Neural progenitor cell (in vitro differentiated cells): ENCODE measurements around the gene FAM118A. TPM values are rescaled to one million over a fixed set of nuclear protein-coding genes. Genes with fewer than 3 reads are reported as not detected.
A peak's percentile ranks its signal among the peaks of the same experiment; 100 is the strongest.
"Not testable (repeated sequence)": the region's sequence is repeated elsewhere in the genome, so short reads cannot be mapped to it uniquely, and the experiment has no call there.

Experiments
- DNase-seq: peaks from one replicate; pipeline ENCODE4 v3.0.0-alpha.2; 2016; ENCODE audit warnings: low spot score
- H2AFZ ChIP-seq: fragments of 200-600 bp; sonication (generic); replicated peaks from 2 replicates; pipeline ENCODE4 v1.6.1; 2016; ENCODE audit warnings: antibody characterized with exemption
- H3F3A ChIP-seq: fragments of 200-600 bp; sonication (generic); 2 replicates; pipeline ENCODE4 v1.6.1; 2016; ENCODE audit warnings: antibody characterized with exemption, low read depth
- H3K27ac ChIP-seq: fragments of 200-600 bp; sonication (generic); 2 replicates; pipeline ENCODE4 v1.5.1; 2016; ENCODE audit warnings: mild to moderate bottlenecking
- H3K27me3 ChIP-seq: fragments of 200-600 bp; sonication (generic); 2 replicates; pipeline ENCODE4 v1.6.1; 2016; ENCODE audit warnings: mild to moderate bottlenecking, moderate library complexity
- H3K36me3 ChIP-seq: fragments of 200-600 bp; sonication (generic); 2 replicates; pipeline ENCODE4 v1.5.1; 2016
- H3K4me1 ChIP-seq: fragments of 200-600 bp; sonication (generic); 2 replicates; pipeline ENCODE4 v1.6.1; 2016; ENCODE audit warnings: mixed run types
- H3K4me2 ChIP-seq: fragments of 200-600 bp; sonication (generic); 2 replicates; pipeline ENCODE4 v1.6.1; 2016
- H3K4me3 ChIP-seq: fragments of 200-600 bp; sonication (generic); 2 replicates; pipeline ENCODE4 v1.5.1; 2016
- H3K79me2 ChIP-seq: fragments of 200-600 bp; sonication (generic); 2 replicates; pipeline ENCODE4 v1.6.1; 2016; ENCODE audit warnings: low read depth
- H3K9ac ChIP-seq: fragments of 200-600 bp; sonication (generic); 2 replicates; pipeline ENCODE4 v1.6.1; 2016
- H3K9me3 ChIP-seq: fragments of 200-600 bp; sonication (generic); 2 replicates; pipeline ENCODE4 v1.5.1; 2016; ENCODE audit warnings: low read depth
- H4K20me1 ChIP-seq: fragments of 200-600 bp; sonication (generic); 2 replicates; pipeline ENCODE4 v1.6.1; 2016; ENCODE audit warnings: low read depth
- H3K27ac Mint-ChIP-seq: 3 replicates; pipeline ENCODE4 v1.8.0; 2021; ENCODE audit warnings: mixed read lengths
- H3K27me3 Mint-ChIP-seq: 2 replicates; pipeline ENCODE4 v1.8.0; 2022; ENCODE audit warnings: low read depth, mild to moderate bottlenecking, inconsistent platforms, moderate library complexity, mixed read lengths; ENCODE audit not compliant: insufficient read depth
- H3K36me3 Mint-ChIP-seq: 3 replicates; pipeline ENCODE4 v1.8.0; 2021; ENCODE audit warnings: mixed read lengths
- H3K4me1 Mint-ChIP-seq: 3 replicates; pipeline ENCODE4 v1.8.0; 2021; ENCODE audit warnings: mixed read lengths
- H3K4me3 Mint-ChIP-seq: 3 replicates; pipeline ENCODE4 v1.8.0; 2021; ENCODE audit warnings: mild to moderate bottlenecking, moderate library complexity, mixed read lengths
- H3K9me3 Mint-ChIP-seq: 3 replicates; pipeline ENCODE4 v1.8.0; 2020; ENCODE audit warnings: mixed read lengths
- EZH2 ChIP-seq: fragments of 200-600 bp; sonication (generic); IDR thresholded peaks from 2 replicates; pipeline ENCODE4 v1.6.1; 2017; ENCODE audit warnings: antibody characterized with exemption, mild to moderate bottlenecking, moderate library complexity
- EZH2phosphoT487 ChIP-seq: fragments of 200-600 bp; sonication (generic); IDR thresholded peaks from 2 replicates; pipeline ENCODE4 v1.6.1; 2017; ENCODE audit warnings: antibody characterized with exemption
- total RNA-seq: library from RNA; depleted of rRNA; stranded (reverse); fragments of >200 nt; gene quantifications from 2 replicates; pipeline ENCODE4 v1.2.3, GENCODE V29; 2015; ENCODE audit warnings: low replicate concordance
- TF ChIP-seq, protein P1 (sequence below): fragments of 200-600 bp; sonication (generic); IDR thresholded peaks from 2 replicates; pipeline ENCODE4 v1.5.1; 2017; ENCODE audit warnings: antibody characterized with exemption, mild to moderate bottlenecking

Gene FAM118A
- total RNA-seq, 1 donor from 2014 or later: 75.1 TPM

DNA sequence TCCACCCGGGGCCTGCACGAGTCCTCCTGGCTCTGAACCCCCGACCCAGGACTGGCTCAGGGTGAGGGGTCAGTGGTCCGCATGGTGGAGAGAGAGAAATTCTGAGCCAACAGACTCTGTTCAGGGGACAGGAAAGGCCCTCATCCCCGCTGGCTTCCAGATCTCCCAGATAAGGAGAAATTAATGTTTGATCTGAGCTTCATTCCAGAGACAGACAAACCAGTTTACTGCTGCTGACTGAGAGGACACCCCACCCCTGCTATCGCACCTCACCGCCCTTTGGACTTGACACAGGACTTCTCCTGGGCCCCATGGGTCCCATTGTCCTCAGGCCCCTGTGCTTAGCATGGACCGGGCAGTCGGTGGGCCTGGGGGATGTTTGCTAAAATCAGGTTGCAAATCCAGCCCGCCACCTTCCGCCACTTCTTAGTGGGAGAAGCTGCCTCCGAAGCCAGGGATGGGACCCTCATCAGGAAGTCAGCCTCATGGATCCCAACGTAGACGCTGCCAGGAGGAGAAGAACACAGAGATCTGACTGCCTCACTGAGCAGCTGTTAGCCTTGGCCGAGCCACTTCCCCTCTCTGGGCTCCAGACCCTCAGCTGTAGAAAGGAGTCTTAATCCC is 36.2 kb upstream of the FAM118A start:
- H2AFZ ChIP-seq: no peak overlapping the region
- H3K4me3 Mint-ChIP-seq: no peak overlapping the region
- no peak for TF ChIP-seq EZH2
- no peak for TF ChIP-seq EZH2phosphoT487
- TF ChIP-seq, protein P1, sequence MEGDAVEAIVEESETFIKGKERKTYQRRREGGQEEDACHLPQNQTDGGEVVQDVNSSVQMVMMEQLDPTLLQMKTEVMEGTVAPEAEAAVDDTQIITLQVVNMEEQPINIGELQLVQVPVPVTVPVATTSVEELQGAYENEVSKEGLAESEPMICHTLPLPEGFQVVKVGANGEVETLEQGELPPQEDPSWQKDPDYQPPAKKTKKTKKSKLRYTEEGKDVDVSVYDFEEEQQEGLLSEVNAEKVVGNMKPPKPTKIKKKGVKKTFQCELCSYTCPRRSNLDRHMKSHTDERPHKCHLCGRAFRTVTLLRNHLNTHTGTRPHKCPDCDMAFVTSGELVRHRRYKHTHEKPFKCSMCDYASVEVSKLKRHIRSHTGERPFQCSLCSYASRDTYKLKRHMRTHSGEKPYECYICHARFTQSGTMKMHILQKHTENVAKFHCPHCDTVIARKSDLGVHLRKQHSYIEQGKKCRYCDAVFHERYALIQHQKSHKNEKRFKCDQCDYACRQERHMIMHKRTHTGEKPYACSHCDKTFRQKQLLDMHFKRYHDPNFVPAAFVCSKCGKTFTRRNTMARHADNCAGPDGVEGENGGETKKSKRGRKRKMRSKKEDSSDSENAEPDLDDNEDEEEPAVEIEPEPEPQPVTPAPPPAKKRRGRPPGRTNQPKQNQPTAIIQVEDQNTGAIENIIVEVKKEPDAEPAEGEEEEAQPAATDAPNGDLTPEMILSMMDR: no peak
- H3K79me2 ChIP-seq: no peaks in the 10 kb centered on the region
- H3K27me3 Mint-ChIP-seq: peaks cover 29% of the 10 kb centered on the region
- no peak for DNase-seq
- peaks cover 9% of the 10 kb centered on the region for H3K4me1 ChIP-seq
- peaks cover 4% of the 10 kb centered on the region for H3F3A ChIP-seq
- no peak overlapping the region for H3K4me2 ChIP-seq
- H3K4me1 Mint-ChIP-seq: peaks cover 13% of the 10 kb centered on the region
- no peaks in the 10 kb centered on the region for H4K20me1 ChIP-seq
- H3K36me3 ChIP-seq: no peaks in the 10 kb centered on the region
- no peaks in the 10 kb centered on the region for H3K9me3 ChIP-seq
- no peaks in the 10 kb centered on the region for H3K9me3 Mint-ChIP-seq
- no peak overlapping the region for H3K9ac ChIP-seq
- no peak overlapping the region for H3K4me3 ChIP-seq
- no peaks in the 10 kb centered on the region for H3K36me3 Mint-ChIP-seq
- peaks cover 17% of the 10 kb centered on the region for H3K27me3 ChIP-seq
- H3K27ac ChIP-seq: no peak overlapping the region
- peak overlapping the region; percentile 35 for H3K27ac Mint-ChIP-seq

DNA sequence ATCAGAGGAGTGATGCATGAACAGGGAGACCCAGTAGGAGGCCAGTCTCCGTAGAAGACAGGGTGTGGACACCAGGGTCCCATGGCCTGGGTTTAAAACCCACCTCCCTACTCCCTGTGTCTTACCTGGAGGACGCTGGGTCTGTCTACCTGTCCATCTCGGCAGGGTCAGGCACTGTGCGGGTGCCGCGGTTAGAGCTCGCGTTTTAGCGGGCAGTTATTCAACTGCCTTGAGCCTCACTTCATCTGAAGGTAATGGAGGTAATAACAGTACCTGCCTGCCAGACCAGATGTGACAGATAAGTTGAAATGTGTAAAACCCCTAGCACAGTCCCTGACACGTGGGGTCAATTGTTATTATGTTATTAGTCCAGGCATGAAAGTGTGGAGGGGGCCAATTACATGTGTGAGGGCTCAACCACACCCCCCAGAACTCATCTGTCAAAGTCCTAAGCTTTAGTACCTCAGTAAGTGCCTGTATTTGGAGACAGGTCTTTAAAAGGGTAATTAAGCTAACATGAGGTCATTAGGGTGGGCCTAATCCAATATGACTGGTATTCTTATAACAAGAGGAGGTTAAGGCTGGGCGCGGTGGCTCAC is 33.1 kb upstream of the FAM118A start:
- no peaks in the 10 kb centered on the region for H3K79me2 ChIP-seq
- Mint-ChIP-seq H3K4me3 (no peak overlapping the region), H3K36me3 (no peaks in the 10 kb centered on the region), H3K9me3 (no peaks in the 10 kb centered on the region), H3K27ac (no peak overlapping the region), H3K4me1 (peaks cover 3% of the 10 kb centered on the region), H3K27me3 (peaks cover 22% of the 10 kb centered on the region)
- H3K9ac ChIP-seq: no peak overlapping the region
- H3K4me3 ChIP-seq: no peak overlapping the region
- no peaks in the 10 kb centered on the region for H3K9me3 ChIP-seq
- DNase-seq: no peak
- H3K27ac ChIP-seq: no peak overlapping the region
- H2AFZ ChIP-seq: no peak overlapping the region
- no peaks in the 10 kb centered on the region for H3K27me3 ChIP-seq
- H3K36me3 ChIP-seq: no peaks in the 10 kb centered on the region
- peaks cover 4% of the 10 kb centered on the region for H3K4me1 ChIP-seq
- no peak overlapping the region for H3K4me2 ChIP-seq
- no peaks in the 10 kb centered on the region for H3F3A ChIP-seq
- no peaks in the 10 kb centered on the region for H4K20me1 ChIP-seq
- TF ChIP-seq, protein P1: no peak
- TF ChIP-seq EZH2phosphoT487 (no peak), EZH2 (no peak)

DNA sequence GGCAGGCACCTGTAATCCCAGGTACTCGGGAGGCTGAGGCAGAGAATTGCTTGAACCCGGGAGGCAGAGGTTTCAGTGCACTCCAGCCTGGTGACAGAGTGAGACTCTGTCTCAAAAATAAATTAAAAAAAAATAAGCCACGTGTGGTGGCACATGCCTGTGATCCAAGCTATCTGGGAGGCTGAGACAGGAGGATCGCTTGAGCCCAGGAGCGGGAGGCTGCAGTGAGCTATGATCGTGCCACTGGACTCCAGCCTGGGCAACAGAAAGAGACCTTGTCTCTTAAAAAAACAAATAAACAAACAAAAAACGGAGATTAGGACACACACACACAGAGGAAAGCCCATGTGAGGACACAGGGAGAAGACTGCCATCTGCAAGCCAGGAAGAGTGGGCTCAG is 32.0 kb upstream of the FAM118A start:
- not testable (repeated sequence) for DNase-seq, H3K36me3 ChIP-seq, H3K4me1 ChIP-seq, H3K27me3 ChIP-seq, H3K9me3 ChIP-seq, H3K4me2 ChIP-seq, H3K9ac ChIP-seq, H3K4me3 Mint-ChIP-seq, H3K79me2 ChIP-seq, H2AFZ ChIP-seq, H3K4me1 Mint-ChIP-seq, H3K27ac ChIP-seq, H4K20me1 ChIP-seq, H3K36me3 Mint-ChIP-seq, H3K4me3 ChIP-seq, H3K9me3 Mint-ChIP-seq, H3F3A ChIP-seq
- Mint-ChIP-seq H3K27me3 (peaks cover 29% of the 10 kb centered on the region), H3K27ac (peak overlapping the region; percentile 57)

DNA sequence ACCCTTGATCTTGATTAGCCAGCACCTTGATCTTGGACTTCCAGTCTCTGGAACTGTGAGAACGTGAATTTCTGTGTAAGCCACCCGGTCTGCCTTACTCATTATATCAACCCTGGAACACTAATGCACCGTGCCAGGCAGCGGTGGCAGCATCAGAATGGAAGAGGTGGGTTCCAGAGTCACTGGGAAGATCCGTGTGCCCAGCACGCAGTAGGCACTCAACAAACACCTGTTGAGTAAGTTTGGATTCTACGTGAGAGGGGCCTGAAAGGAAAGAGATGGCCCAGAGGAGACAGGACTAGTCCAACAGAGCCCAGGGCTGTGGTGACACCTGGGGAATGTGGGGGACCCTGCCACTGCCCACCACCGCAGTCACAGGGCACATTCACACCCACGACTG is 31.6 kb upstream of the FAM118A start:
- Mint-ChIP-seq H3K4me3 (no peak overlapping the region), H3K36me3 (no peaks in the 10 kb centered on the region)
- no peaks in the 10 kb centered on the region for H3K36me3 ChIP-seq

More for the DNA sequence above, 31.6 kb upstream of the FAM118A start:
- Histone ChIP-seq H3K4me3 (no peak overlapping the region), H3K79me2 (no peaks in the 10 kb centered on the region), H3K27me3 (peaks cover 13% of the 10 kb centered on the region), H3K9me3 (no peaks in the 10 kb centered on the region), H3F3A (no peaks in the 10 kb centered on the region), H2AFZ (no peak overlapping the region), H3K4me2 (no peak overlapping the region), H3K9ac (no peak overlapping the region), H4K20me1 (no peaks in the 10 kb centered on the region), H3K4me1 (no peaks in the 10 kb centered on the region), H3K27ac (no peak overlapping the region)
- TF ChIP-seq, protein P1: no peak
- no peak for TF ChIP-seq EZH2phosphoT487
- TF ChIP-seq EZH2: no peak
- DNase-seq: no peak
- peak overlapping the region; percentile 57 for H3K27ac Mint-ChIP-seq
- H3K4me1 Mint-ChIP-seq: peaks cover 2% of the 10 kb centered on the region
- H3K27me3 Mint-ChIP-seq: peaks cover 34% of the 10 kb centered on the region
- no peaks in the 10 kb centered on the region for H3K9me3 Mint-ChIP-seq
